D341Med (cell line): Measurements from ENCODE around the gene PPP2R5B.

ENCODE experiments used
- DNase-seq: peaks from one replicate; pipeline ENCODE4 v3.0.0; 2012; ENCODE audit warnings: low spot score

The PPP2R5B gene

GRCh38 chr11:64930340-64930739 is 5.9 kb downstream of the PPP2R5B start:
- DNase-seq, result no peak

- DNase-seq, result no peak
These were observed 6.8 kb downstream of the PPP2R5B start for GRCh38 chr11:64931290-64931689.

- no peak for DNase-seq
These were observed 7.8 kb downstream of the PPP2R5B start for GRCh38 chr11:64932324-64932723.

GRCh38 chr11:64933213-64933934 is 8.9 kb downstream of the PPP2R5B start:
- no peak for DNase-seq

GRCh38 chr11:64933935-64934681 is 9.6 kb downstream of the PPP2R5B start:
- no peak for DNase-seq

- no peak for DNase-seq
These were observed 10.3 kb downstream of the PPP2R5B start for GRCh38 chr11:64934682-64935358.

- no peak for DNase-seq
These were observed 11.0 kb downstream of the PPP2R5B start, which contains the start of gene GPHA2 for GRCh38 chr11:64935359-64936081. Gene GPHA2 (minus strand): TSS chr11:64935893. CDS start chr11:64935460, 433 bp downstream.

GRCh38 chr11:64936539-64936938 is 12.1 kb downstream of the PPP2R5B start:
- no peak for DNase-seq

- no peak for DNase-seq
These were observed 22.8 kb downstream of the PPP2R5B start for GRCh38 chr11:64947208-64947814.

GRCh38 chr11:64951529-64951928 is 27.0 kb downstream of the PPP2R5B start:
- DNase-seq, result no peak

GRCh38 chr11:64954201-64954600 is 29.7 kb downstream of the PPP2R5B start:
- no peak for DNase-seq

GRCh38 chr11:64959498-64959897 is 35.0 kb downstream of the PPP2R5B start:
- no peak for DNase-seq

- DNase-seq, result no peak
These were observed 36.2 kb downstream of the PPP2R5B start for GRCh38 chr11:64960719-64961118.

GRCh38 chr11:64963072-64963631 is 38.7 kb downstream of the PPP2R5B start:
- no peak for DNase-seq

GRCh38 chr11:64967375-64967774 is 42.9 kb downstream of the PPP2R5B start:
- no peak for DNase-seq

- DNase-seq, result no peak
These were observed 44.7 kb downstream of the PPP2R5B start for GRCh38 chr11:64969209-64969608.

GRCh38 chr11:64970731-64971151 is 46.3 kb downstream of the PPP2R5B start:
- DNase-seq, result no peak

GRCh38 chr11:64971421-64972233 is 47.1 kb downstream of the PPP2R5B start, which contains the start of gene MAJIN:
Gene MAJIN (minus strand): TSS chr11:64972108. CDS start chr11:64959405, 12,703 bp downstream.
- DNase-seq, result no peak

- no peak for DNase-seq
These were observed 49.6 kb downstream of the PPP2R5B start for GRCh38 chr11:64974124-64974523.

- no peak for DNase-seq
These were observed 52.2 kb downstream of the PPP2R5B start for GRCh38 chr11:64976651-64977050.
